Measurements from ENCODE around the gene BCAS2. TPM values are rescaled to one million over a fixed set of nuclear protein-coding genes. Genes with fewer than 3 reads are reported as not detected.
A peak's percentile ranks its signal among the peaks of the same experiment; 100 is the strongest.

The BCAS2 gene
- total RNA-seq, 1 experiment from 2014 or later, result 59.6 TPM

- no peak for DNase-seq (ENCODE audit: low read depth)
Measured at GRCh38 chr1:114559356-114559755, 22.1 kb downstream of the BCAS2 start.

- no peak for DNase-seq (ENCODE audit: low read depth)
Measured at GRCh38 chr1:114558544-114558943, 22.9 kb downstream of the BCAS2 start.

DNA sequence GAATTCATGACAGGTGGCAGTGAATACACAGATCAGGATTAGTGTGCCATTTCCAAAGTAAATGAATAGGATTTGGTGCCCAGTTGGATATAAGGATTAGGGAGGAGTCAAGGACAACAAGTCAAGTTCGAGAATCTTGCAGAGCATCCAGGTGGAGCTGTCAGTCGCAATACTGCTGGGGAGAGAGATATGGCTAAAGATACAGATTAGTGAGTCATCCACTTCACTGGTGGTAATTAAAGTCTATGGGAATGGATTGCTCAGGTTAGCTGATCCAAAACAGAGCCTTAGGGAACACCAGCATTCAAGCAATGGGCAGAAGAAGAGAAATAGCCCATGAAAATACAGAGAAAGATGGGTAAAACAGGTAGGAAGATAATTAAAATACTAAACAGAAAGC is 26.8 kb downstream of the BCAS2 start:
- DNase-seq (ENCODE audit: low read depth), result no peak

GRCh38 chr1:114552106-114552639 is 29.2 kb downstream of the BCAS2 start:
- DNase-seq (ENCODE audit: low read depth), result no peak

- DNase-seq (ENCODE audit: low read depth), result no peak
Measured at GRCh38 chr1:114551400-114551799, 30.0 kb downstream of the BCAS2 start.

DNA sequence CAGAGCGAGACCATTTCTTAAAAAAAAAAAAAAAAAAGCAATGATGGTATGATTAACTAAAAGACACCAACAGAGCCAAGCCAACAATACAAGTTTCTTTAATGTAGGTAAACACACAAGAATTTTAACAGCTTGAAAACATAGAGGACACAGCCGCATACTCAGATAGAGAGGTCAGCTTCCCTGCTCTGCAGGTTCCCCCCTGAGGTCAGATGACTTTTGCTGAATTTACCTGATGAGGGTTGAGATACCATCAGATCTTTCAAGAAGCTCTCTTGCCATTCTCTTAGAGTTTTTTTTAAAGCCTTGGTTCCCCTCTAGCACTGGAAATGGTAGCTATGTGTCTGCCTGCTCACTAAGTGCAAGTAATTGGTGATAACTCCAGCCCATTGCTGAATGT is 31.1 kb downstream of the BCAS2 start:
- DNase-seq (ENCODE audit: low read depth), result no peak

DNA sequence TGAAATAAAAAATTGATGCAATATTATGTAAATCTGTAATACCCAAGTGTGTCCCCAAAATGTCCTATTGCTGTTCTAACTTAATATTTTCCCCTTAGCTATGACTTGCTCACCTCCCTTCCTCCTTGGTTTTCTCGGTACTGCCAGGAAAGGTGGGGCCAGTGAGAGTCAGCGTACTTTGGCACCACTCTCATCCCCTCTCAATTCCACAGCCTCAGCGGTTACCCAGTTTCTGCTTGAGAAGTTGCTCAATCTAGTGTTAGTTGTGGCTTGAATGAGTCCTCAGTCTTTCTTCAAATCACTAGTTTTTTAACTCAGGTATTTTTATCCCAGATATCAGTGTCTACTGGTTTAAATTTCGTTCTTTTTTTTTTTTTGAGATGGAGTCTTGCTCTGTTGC is 32.3 kb downstream of the BCAS2 start:
- peak; percentile 38 for DNase-seq (ENCODE audit: low read depth)

- DNase-seq (ENCODE audit: low read depth), result no peak
Measured at GRCh38 chr1:114547076-114547475, 34.3 kb downstream of the BCAS2 start.

GRCh38 chr1:114545796-114546195 is 35.6 kb downstream of the BCAS2 start:
- no peak for DNase-seq (ENCODE audit: low read depth)

- no peak for DNase-seq (ENCODE audit: low read depth)
Measured at GRCh38 chr1:114545315-114545714, 36.1 kb downstream of the BCAS2 start.

GRCh38 chr1:114540821-114541220 is 40.6 kb downstream of the BCAS2 start:
- no peak for DNase-seq (ENCODE audit: low read depth)

DNA sequence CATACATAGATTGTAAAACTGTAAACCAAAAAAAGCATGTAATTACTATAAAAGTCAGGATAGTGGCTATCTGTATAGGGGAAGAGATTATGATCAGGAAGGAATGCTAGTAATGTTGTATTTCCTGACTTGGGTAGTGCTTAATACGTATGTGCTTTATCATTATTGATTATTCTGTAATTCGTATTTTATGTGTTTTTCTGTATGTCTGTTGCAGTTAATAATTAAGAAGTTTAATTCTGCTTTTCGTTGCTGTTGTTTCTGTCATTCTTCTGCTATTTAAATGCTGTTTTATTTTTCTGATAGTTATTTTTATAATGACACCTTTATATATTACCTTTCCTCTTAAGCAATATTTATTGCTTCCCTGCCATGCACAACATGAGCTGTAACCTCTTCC is 41.1 kb downstream of the BCAS2 start:
- DNase-seq (ENCODE audit: low read depth), result no peak

DNA sequence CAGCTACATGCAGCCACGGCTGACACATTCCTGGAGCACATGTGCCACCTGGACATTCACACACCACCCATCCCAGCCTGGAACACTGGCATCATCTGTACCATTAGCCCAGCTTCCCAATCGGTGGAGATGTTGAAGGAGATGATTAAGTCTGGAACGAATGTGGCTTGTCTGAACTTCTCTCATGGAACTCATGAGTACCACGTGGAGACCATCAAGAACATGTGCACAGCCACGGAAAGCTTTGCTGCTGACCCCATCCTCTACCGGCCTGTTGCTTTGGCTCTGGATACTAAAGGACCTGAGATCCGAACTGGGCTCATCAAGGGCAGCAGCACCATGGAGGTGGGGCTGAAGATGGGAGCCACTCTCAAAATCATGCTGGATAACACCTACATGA is 45.4 kb downstream of the BCAS2 start:
- no peak for DNase-seq (ENCODE audit: low read depth)

- no peak for DNase-seq (ENCODE audit: low read depth)
Measured at GRCh38 chr1:114535401-114535800, 46.0 kb downstream of the BCAS2 start.

DNA sequence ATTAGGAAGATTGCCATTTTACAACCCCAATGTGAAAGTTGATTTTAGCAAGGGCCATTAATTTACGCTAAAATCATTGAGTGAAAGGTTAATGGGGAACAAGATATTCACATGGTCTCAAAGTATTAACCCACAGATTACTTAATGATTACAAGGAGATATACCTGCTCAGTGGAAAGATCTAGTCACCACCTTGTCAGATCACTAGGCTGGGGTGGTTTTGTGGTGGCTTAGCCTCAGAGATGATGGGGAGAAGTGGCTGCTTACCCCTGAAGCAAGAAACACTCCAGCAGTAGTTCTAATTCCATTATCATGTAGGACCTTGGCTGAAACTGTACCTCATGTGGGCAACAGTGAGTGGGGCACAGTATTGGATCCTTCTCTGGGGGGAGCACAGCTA is 50.3 kb downstream of the BCAS2 start:
- no peak for DNase-seq (ENCODE audit: low read depth)

GRCh38 chr1:114530224-114530623 is 51.2 kb downstream of the BCAS2 start:
- no peak for DNase-seq (ENCODE audit: low read depth)

- DNase-seq (ENCODE audit: low read depth), result no peak
Measured at GRCh38 chr1:114524944-114525343, 56.5 kb downstream of the BCAS2 start.

- no peak for DNase-seq (ENCODE audit: low read depth)
Measured at GRCh38 chr1:114522264-114522575, 59.2 kb downstream of the BCAS2 start.

DNA sequence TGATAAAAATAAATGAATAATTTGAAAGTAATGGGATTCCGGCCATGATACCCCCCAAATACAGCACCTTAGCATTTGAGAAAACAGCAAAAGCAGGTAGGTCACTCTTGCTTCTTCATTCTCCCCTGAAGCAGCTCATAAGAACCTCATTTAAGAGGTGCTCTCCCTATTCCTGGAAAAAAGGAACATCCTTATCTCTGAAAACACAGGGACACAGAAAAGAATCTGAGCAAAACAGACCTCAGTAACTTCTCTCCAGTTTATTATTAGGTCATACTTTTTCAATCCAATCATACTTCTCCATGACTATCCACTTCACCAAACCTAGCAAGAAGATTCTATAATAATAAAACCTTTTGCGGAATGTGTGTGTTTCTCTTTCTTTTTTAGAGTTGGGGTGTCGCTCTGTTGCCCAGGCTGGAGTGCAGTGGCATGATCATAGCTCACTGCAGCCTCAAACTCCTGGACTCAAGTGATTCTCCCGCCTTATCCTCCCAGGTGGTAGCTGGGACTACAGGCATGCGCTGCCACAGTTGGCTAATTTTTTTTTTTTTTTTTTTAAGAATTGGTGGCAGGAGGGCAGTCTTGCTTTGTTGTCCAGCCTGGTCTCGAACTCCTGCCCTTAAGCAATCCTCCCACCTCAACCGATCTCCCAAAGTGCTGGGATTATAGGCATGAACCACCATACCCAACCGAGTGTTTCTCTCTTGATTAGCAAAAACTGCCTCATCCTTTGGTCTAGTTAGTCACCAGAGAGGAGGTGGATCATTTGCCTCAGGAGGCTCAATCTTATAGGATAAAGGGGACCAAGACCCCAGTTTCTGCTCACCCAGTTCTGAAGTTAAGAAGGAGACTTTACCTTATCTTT is 59.8 kb downstream of the BCAS2 start:
- no peak for DNase-seq (ENCODE audit: low read depth)
